ENCODE measurements around the gene IGFBP2.

IGFBP2 gene

GRCh38 chr2:216632952-216633615, at the start of gene IGFBP2:
IGFBP2 (plus strand) TSS chr2:216633420; CDS start chr2:216633524, 104 bp downstream.
- peak; percentile 93 for DNase-seq

GRCh38 chr2:216583606-216584005, 49.6 kb upstream of the IGFBP2 start:
- DNase-seq: peak; percentile 23

- no peak for DNase-seq
Observed at GRCh38 chr2:216584112-216584511, 49.1 kb upstream of the IGFBP2 start.

GRCh38 chr2:216585441-216585840, 47.8 kb upstream of the IGFBP2 start:
- DNase-seq: no peak

- peak; percentile 30 for DNase-seq
Observed at GRCh38 chr2:216588861-216589710, 44.1 kb upstream of the IGFBP2 start.

- DNase-seq: no peak
Observed at GRCh38 chr2:216589791-216590190, 43.4 kb upstream of the IGFBP2 start.

- DNase-seq: no peak
Observed at GRCh38 chr2:216590780-216591179, 42.4 kb upstream of the IGFBP2 start.

- no peak for DNase-seq
Observed at GRCh38 chr2:216591480-216591879, 41.7 kb upstream of the IGFBP2 start.

GRCh38 chr2:216594081-216594480, 39.1 kb upstream of the IGFBP2 start:
- no peak for DNase-seq

GRCh38 chr2:216596236-216596979, 36.8 kb upstream of the IGFBP2 start:
- peak; percentile 83 for DNase-seq

GRCh38 chr2:216596980-216597509, 36.2 kb upstream of the IGFBP2 start:
- DNase-seq: peak; percentile 90

- DNase-seq: peak; percentile 25
Observed at GRCh38 chr2:216597825-216598224, 35.4 kb upstream of the IGFBP2 start.

GRCh38 chr2:216601632-216602409, 31.4 kb upstream of the IGFBP2 start:
- DNase-seq: peak; percentile 69

GRCh38 chr2:216603010-216603883, 30.0 kb upstream of the IGFBP2 start:
- peak; percentile 90 for DNase-seq

GRCh38 chr2:216603884-216604245, 29.4 kb upstream of the IGFBP2 start:
- DNase-seq: peak; percentile 37

- peak; percentile 34 for DNase-seq
Observed at GRCh38 chr2:216604458-216604857, 28.8 kb upstream of the IGFBP2 start.

- peak; percentile 93 for DNase-seq
Observed at GRCh38 chr2:216606551-216607276, 26.5 kb upstream of the IGFBP2 start.

GRCh38 chr2:216607277-216607560, 26.0 kb upstream of the IGFBP2 start:
- peak; percentile 39 for DNase-seq

- no peak for DNase-seq
Observed at GRCh38 chr2:216608525-216608924, 24.7 kb upstream of the IGFBP2 start.

- peak; percentile 50 for DNase-seq
Observed at GRCh38 chr2:216615298-216616082, 17.7 kb upstream of the IGFBP2 start.

Data from NCI-H69 (cell line).